SH-SY5Y (cell line): Measurements from ENCODE around the gene RPS19BP1.

ENCODE experiments used
- GATA2 ChIP-seq: IDR thresholded peaks from 2 replicates; pipeline ENCODE4 v1.6.1; 2011; ENCODE audit warnings: mild to moderate bottlenecking, low read depth, low read length
- GATA3 ChIP-seq: IDR thresholded peaks from 2 replicates; pipeline ENCODE4 v1.6.1; 2011; ENCODE audit warnings: low read depth, mild to moderate bottlenecking, low read length, moderate library complexity

GRCh38 chr22:39570665-39571064, 38.1 kb upstream of the RPS19BP1 start, which contains the start of gene CACNA1I:
- no peak for TF ChIP-seq GATA2
- TF ChIP-seq GATA3: no peak
